Measurements from ENCODE around the gene MTRFR. TPM values are rescaled to one million over a fixed set of nuclear protein-coding genes. Genes with fewer than 3 reads are reported as not detected.
A peak's percentile ranks its signal among the peaks of the same experiment; 100 is the strongest.

The MTRFR gene
- total RNA-seq, 1 experiment from 2014 or later, result 21.9 TPM

- Histone ChIP-seq H3K36me3 (ENCODE audit: insufficient read depth, low read length, poor library complexity, severe bottlenecking) (peaks cover 52% of the 10 kb centered on the region), H3K27me3 (replicated peaks; ENCODE audit: insufficient read depth, low read depth, low read length, poor library complexity) (no peaks in the 10 kb centered on the region), H3K4me3 (ENCODE audit: low read depth, low read length, poor library complexity, severe bottlenecking) (no peak overlapping the region), H3K9me3 (ENCODE audit: low read depth, low read length, poor library complexity, severe bottlenecking) (no peaks in the 10 kb centered on the region), H3K4me1 (ENCODE audit: insufficient read depth, low read length, poor library complexity, severe bottlenecking) (peaks cover 21% of the 10 kb centered on the region), H3K27ac (ENCODE audit: low read depth, low read length, poor library complexity, severe bottlenecking) (no peak overlapping the region)
- no TSS peak for BruUV-seq (replicated peaks)
- intact Hi-C loops (cut with micrococcal nuclease; ENCODE audit: unreplicated experiment), result no loop called here
- TF ChIP-seq EZH2 (IDR thresholded peaks at IDR 0.05; ENCODE audit: borderline replicate concordance, low read depth, low read length, poor library complexity, severe bottlenecking), result no peak
- TF ChIP-seq, protein P1, sequence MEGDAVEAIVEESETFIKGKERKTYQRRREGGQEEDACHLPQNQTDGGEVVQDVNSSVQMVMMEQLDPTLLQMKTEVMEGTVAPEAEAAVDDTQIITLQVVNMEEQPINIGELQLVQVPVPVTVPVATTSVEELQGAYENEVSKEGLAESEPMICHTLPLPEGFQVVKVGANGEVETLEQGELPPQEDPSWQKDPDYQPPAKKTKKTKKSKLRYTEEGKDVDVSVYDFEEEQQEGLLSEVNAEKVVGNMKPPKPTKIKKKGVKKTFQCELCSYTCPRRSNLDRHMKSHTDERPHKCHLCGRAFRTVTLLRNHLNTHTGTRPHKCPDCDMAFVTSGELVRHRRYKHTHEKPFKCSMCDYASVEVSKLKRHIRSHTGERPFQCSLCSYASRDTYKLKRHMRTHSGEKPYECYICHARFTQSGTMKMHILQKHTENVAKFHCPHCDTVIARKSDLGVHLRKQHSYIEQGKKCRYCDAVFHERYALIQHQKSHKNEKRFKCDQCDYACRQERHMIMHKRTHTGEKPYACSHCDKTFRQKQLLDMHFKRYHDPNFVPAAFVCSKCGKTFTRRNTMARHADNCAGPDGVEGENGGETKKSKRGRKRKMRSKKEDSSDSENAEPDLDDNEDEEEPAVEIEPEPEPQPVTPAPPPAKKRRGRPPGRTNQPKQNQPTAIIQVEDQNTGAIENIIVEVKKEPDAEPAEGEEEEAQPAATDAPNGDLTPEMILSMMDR (conservative IDR thresholded peaks at IDR 0.05; ENCODE audit: low read depth, low read length), result no peak
- ChIA-PET POLR2A (ENCODE audit: low non-redundant PET) (interaction anchor here (0.5 kb wide), 1 partner anchor 239 kb away, joined by 11 read pairs; no protein-coding TSS in a partner anchor), CTCF (interaction anchor here (0.5 kb wide), 1 partner anchor 15 kb away, joined by 3 read pairs; no protein-coding TSS in a partner anchor)
- no peak for DNase-seq (ENCODE audit: low spot score)
These were observed 7.8 kb upstream of the MTRFR start for GRCh38 chr12:123225443-123225842.

- ChIA-PET POLR2A (ENCODE audit: low non-redundant PET) (no interaction called here), CTCF (no interaction called here)
- Histone ChIP-seq H3K36me3 (ENCODE audit: insufficient read depth, low read length, poor library complexity, severe bottlenecking) (peaks cover 33% of the 10 kb centered on the region), H3K4me3 (ENCODE audit: low read depth, low read length, poor library complexity, severe bottlenecking) (peak overlapping the region; percentile 24), H3K27ac (ENCODE audit: low read depth, low read length, poor library complexity, severe bottlenecking) (peak overlapping the region; percentile 54), H3K4me1 (ENCODE audit: insufficient read depth, low read length, poor library complexity, severe bottlenecking) (peaks cover 28% of the 10 kb centered on the region), H3K9me3 (ENCODE audit: low read depth, low read length, poor library complexity, severe bottlenecking) (no peaks in the 10 kb centered on the region), H3K27me3 (replicated peaks; ENCODE audit: insufficient read depth, low read depth, low read length, poor library complexity) (no peaks in the 10 kb centered on the region)
- no TSS peak for BruUV-seq (replicated peaks)
- TF ChIP-seq EZH2 (IDR thresholded peaks at IDR 0.05; ENCODE audit: borderline replicate concordance, low read depth, low read length, poor library complexity, severe bottlenecking), result no peak
- TF ChIP-seq, protein P1 (conservative IDR thresholded peaks at IDR 0.05; ENCODE audit: low read depth, low read length), result no peak
- intact Hi-C loops (cut with micrococcal nuclease; ENCODE audit: unreplicated experiment), result no loop called here
- DNase-seq (ENCODE audit: low spot score), result peak; percentile 53
These were observed 5.5 kb upstream of the MTRFR start for GRCh38 chr12:123227581-123228258.

- no peak for DNase-seq (ENCODE audit: low spot score)
- CTCF ChIA-PET, result no interaction called here
- H3K36me3 ChIP-seq (ENCODE audit: insufficient read depth, low read length, poor library complexity, severe bottlenecking), result peaks cover 26% of the 10 kb centered on the region
- intact Hi-C loops (cut with micrococcal nuclease; ENCODE audit: unreplicated experiment), result no loop called here
- H3K9me3 ChIP-seq (ENCODE audit: low read depth, low read length, poor library complexity, severe bottlenecking), result no peaks in the 10 kb centered on the region
- H3K27me3 ChIP-seq (replicated peaks; ENCODE audit: insufficient read depth, low read depth, low read length, poor library complexity), result no peaks in the 10 kb centered on the region
- POLR2A ChIA-PET (ENCODE audit: low non-redundant PET), result interaction anchor here (0.6 kb wide), 1 partner anchor 90 kb away, joined by 22 read pairs; no protein-coding TSS in a partner anchor
- no peak for TF ChIP-seq EZH2 (IDR thresholded peaks at IDR 0.05; ENCODE audit: borderline replicate concordance, low read depth, low read length, poor library complexity, severe bottlenecking)
- TF ChIP-seq, protein P1 (conservative IDR thresholded peaks at IDR 0.05; ENCODE audit: low read depth, low read length), result no peak
- H3K4me1 ChIP-seq (ENCODE audit: insufficient read depth, low read length, poor library complexity, severe bottlenecking), result peaks cover 30% of the 10 kb centered on the region
- H3K27ac ChIP-seq (ENCODE audit: low read depth, low read length, poor library complexity, severe bottlenecking), result peak overlapping the region; percentile 54
- H3K4me3 ChIP-seq (ENCODE audit: low read depth, low read length, poor library complexity, severe bottlenecking), result peak overlapping the region; percentile 21
- BruUV-seq (replicated peaks), result no TSS peak
These were observed 4.2 kb upstream of the MTRFR start for GRCh38 chr12:123229051-123229450.

Data from A673 (cell line).